HL-60 (cell line): ENCODE measurements around the gene MBTPS1.

ENCODE experiments used
- GABPA ChIP-seq: IDR thresholded peaks from 2 replicates; pipeline ENCODE4 v1.6.1; 2012; ENCODE audit warnings: low read depth
- POLR2AphosphoS5 ChIP-seq: IDR thresholded peaks from 2 replicates; pipeline ENCODE4 v1.6.1; 2012; ENCODE audit warnings: low read depth
- SPI1 ChIP-seq: IDR thresholded peaks from 2 replicates; pipeline ENCODE4 v1.6.1; 2012; ENCODE audit warnings: low read depth, mild to moderate bottlenecking, borderline replicate concordance
- TF ChIP-seq, protein P1 (sequence below): IDR thresholded peaks from one replicate; pipeline ENCODE4 v1.5.1; 2011; ENCODE audit warnings: low read length, control low read depth, inconsistent platforms; ENCODE audit not compliant: insufficient read depth
- TF ChIP-seq, protein P2 (sequence below): IDR thresholded peaks from 2 replicates; pipeline ENCODE4 v1.6.1; 2012; ENCODE audit warnings: low read depth; ENCODE audit not compliant: insufficient replicate concordance

DNA sequence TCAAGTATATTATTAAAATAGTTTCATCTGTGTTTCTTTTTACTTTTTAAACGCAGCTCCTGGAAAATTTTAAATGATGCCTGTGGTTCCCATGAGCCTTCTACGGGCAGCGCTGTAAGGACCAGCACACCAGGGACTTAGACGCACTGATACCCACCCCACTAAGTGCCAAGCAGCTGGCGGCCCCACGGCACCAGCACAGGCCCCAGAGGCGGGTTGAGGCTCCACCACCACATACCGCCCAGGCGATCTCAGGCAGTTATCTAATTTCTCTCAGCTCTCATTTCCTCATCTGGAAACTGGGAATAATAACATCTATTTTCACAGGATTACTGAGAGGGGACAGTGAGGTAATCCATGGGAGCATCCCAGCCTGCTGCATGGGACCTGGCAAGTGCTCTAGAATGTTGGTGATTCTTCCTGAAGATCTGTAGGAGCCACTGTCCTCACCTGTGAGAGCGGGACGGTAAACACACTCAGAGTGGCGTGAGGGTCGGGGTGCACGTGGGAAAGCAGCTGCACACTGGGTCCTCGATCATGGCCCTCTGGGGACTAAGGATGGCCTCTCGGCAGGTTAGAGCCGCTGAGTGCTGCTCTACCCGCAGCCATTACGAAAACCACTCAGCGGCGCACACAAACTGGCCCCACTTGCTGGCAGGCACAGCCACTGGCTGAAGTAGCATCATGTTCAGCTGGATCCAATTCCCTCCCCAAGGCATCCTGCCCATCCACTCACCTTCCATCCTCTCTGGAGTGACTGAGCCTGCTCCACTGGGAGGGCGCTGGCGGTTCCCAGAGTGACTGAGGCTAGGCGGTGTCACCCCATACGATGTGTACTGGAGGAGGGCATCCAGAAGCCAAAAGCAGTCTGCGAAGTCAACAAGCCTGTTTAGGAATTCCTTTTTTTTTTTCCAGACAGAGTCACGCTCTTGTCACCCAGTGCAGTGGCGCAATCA is 56.5 kb downstream of the MBTPS1 start:
- TF ChIP-seq SPI1 (no peak), POLR2AphosphoS5 (no peak), GABPA (no peak)
- TF ChIP-seq, protein P1, sequence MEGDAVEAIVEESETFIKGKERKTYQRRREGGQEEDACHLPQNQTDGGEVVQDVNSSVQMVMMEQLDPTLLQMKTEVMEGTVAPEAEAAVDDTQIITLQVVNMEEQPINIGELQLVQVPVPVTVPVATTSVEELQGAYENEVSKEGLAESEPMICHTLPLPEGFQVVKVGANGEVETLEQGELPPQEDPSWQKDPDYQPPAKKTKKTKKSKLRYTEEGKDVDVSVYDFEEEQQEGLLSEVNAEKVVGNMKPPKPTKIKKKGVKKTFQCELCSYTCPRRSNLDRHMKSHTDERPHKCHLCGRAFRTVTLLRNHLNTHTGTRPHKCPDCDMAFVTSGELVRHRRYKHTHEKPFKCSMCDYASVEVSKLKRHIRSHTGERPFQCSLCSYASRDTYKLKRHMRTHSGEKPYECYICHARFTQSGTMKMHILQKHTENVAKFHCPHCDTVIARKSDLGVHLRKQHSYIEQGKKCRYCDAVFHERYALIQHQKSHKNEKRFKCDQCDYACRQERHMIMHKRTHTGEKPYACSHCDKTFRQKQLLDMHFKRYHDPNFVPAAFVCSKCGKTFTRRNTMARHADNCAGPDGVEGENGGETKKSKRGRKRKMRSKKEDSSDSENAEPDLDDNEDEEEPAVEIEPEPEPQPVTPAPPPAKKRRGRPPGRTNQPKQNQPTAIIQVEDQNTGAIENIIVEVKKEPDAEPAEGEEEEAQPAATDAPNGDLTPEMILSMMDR, result no peak
- TF ChIP-seq, protein P2, sequence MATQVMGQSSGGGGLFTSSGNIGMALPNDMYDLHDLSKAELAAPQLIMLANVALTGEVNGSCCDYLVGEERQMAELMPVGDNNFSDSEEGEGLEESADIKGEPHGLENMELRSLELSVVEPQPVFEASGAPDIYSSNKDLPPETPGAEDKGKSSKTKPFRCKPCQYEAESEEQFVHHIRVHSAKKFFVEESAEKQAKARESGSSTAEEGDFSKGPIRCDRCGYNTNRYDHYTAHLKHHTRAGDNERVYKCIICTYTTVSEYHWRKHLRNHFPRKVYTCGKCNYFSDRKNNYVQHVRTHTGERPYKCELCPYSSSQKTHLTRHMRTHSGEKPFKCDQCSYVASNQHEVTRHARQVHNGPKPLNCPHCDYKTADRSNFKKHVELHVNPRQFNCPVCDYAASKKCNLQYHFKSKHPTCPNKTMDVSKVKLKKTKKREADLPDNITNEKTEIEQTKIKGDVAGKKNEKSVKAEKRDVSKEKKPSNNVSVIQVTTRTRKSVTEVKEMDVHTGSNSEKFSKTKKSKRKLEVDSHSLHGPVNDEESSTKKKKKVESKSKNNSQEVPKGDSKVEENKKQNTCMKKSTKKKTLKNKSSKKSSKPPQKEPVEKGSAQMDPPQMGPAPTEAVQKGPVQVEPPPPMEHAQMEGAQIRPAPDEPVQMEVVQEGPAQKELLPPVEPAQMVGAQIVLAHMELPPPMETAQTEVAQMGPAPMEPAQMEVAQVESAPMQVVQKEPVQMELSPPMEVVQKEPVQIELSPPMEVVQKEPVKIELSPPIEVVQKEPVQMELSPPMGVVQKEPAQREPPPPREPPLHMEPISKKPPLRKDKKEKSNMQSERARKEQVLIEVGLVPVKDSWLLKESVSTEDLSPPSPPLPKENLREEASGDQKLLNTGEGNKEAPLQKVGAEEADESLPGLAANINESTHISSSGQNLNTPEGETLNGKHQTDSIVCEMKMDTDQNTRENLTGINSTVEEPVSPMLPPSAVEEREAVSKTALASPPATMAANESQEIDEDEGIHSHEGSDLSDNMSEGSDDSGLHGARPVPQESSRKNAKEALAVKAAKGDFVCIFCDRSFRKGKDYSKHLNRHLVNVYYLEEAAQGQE, result no peak
